ENCODE measurements around the gene LRFN2. TPM values are rescaled to one million over a fixed set of nuclear protein-coding genes. Genes with fewer than 3 reads are reported as not detected.

The LRFN2 gene
- total and polyA plus RNA-seq, 2 of the 8 experiments (the other 6 are each of a cell fraction or from before 2014, with no cell fraction given), result 2.3 TPM

DNA sequence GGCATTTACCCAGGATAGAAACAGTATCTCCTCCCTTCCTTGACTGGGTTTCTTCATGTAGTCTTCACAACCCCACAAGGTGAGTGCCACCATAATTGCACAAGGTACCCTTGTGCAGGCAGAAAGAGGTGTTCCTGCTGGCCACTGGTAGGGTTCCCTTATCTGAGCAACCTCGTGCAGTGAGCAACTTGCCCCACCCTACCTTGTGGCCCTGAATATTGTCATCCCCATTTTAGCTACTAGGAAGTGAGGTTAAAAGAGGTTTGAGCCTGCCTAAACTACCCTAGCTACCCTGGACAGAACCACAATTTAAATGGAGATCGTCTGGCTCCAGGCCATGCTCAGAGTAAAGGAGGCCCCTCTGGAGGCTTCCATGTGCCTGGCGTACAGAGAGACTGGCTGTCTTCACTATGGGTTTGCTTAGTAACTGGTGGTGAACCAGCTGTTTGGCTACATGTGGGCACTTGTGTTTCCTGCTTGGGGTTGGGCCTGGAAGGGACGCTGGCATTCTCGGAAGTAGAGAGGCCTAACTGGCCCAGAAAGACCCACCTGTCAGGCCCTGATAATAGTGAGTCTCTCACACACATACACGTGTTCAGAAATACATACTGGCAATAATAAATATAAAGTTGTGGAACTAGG lies 148.8 kb downstream of the LRFN2 start (continued):
- TF ChIP-seq TAF1 (IDR thresholded peaks at IDR 0.05; ENCODE audit: low read depth, low read length) (no peak), POU5F1 (IDR thresholded peaks at IDR 0.05; ENCODE audit: low read depth, low read length) (no peak)

Data from H1 (cell line).